Ovary (tissue), 3 donors: ENCODE data around the gene XRCC3.

ENCODE experiments used
- EP300 ChIP-seq: sonication (generic); formaldehyde crosslinking; IDR thresholded peaks from one replicate; pipeline ENCODE4 v1.6.1; 2017; ENCODE audit warnings: antibody characterized with exemption
- POLR2A ChIP-seq: fragments of 450-650 bp; IDR thresholded peaks from one replicate; pipeline ENCODE4 v1.6.1; 2017; ENCODE audit warnings: antibody characterized with exemption, mild to moderate bottlenecking, moderate library complexity
- TF ChIP-seq, protein P1 (sequence below), 3 donors: fragments of 450-650 bp in 2 of 3; fragments of 200-600 bp in 1 of 3; IDR thresholded peaks; one replicate each; pipeline versions ENCODE4 v1.5.1 to v1.8.0; 2016 to 2022; ENCODE audit warnings: antibody characterized with exemption in 3 of 3, mild to moderate bottlenecking in 1 of 3
- donor health status: DM: no; HTN: no; CAD: no.

DNA sequence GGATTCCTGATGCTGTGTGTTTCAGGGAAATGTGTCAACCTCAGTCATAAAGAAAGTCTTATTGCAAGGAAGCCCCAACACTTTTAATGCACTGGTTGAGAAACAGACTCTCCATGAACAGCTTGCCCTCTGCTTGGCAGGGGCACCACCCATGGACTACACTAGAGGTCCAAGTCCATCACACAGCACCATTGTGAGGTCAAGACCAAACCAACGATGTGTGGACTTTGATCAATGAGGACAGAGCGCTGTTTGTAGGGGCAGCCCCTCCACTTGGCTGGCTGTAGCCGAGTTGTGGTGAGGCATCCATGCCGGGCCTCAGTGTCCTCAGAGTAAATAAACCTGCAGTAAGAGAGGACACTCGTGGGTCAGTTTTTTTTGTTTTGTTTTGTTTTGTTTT, 30.2 kb upstream of the XRCC3 start:
- TF ChIP-seq, protein P1, sequence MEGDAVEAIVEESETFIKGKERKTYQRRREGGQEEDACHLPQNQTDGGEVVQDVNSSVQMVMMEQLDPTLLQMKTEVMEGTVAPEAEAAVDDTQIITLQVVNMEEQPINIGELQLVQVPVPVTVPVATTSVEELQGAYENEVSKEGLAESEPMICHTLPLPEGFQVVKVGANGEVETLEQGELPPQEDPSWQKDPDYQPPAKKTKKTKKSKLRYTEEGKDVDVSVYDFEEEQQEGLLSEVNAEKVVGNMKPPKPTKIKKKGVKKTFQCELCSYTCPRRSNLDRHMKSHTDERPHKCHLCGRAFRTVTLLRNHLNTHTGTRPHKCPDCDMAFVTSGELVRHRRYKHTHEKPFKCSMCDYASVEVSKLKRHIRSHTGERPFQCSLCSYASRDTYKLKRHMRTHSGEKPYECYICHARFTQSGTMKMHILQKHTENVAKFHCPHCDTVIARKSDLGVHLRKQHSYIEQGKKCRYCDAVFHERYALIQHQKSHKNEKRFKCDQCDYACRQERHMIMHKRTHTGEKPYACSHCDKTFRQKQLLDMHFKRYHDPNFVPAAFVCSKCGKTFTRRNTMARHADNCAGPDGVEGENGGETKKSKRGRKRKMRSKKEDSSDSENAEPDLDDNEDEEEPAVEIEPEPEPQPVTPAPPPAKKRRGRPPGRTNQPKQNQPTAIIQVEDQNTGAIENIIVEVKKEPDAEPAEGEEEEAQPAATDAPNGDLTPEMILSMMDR (IDR thresholded peaks at IDR 0.05): no peak
- TF ChIP-seq EP300 (no peak), POLR2A (no peak)
